Hematopoietic multipotent progenitor cell treated with erythropoietin and hydrocortisone succinate and interleukin-3 and kit ligand, for 6 days (in vitro differentiated cells): Measurements from ENCODE around the gene MICALL2.
"Not testable (repeated sequence)": the region's sequence is repeated elsewhere in the genome, so short reads cannot be mapped to it uniquely, and the experiment has no call there.

Source experiments
- DNase-seq: peaks from one replicate; pipeline ENCODE4 v3.0.0-alpha.2; 2015

Gene MICALL2

GRCh38 chr7:1447112-1447511 lies 12.2 kb downstream of the MICALL2 start:
- no peak for DNase-seq

- DNase-seq: no peak
Measured at GRCh38 chr7:1446620-1447032, 12.6 kb downstream of the MICALL2 start.

DNA sequence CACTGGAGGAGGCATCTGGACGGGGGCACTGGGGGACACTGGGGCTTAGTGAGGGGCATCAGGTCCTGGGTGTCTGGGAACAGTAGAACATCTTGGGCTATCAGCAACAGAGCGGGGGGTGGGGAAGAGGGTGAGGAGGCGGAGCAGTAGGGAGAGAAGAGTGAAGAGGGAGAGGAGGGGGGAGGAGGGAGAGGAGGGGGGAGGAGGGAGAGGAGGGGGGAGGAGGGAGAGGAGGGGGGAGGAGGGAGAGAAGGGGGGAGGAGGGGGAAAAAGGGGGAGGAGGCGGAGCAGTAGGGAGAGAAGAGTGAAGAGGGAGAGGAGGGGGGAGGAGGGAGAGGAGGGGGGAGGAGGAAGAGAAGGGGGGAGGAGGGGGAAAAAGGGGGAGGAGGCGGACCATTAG lies 13.2 kb downstream of the MICALL2 start:
- peak; percentile 46 for DNase-seq

- DNase-seq: no peak
Measured at GRCh38 chr7:1445341-1445740, 13.9 kb downstream of the MICALL2 start.

DNA sequence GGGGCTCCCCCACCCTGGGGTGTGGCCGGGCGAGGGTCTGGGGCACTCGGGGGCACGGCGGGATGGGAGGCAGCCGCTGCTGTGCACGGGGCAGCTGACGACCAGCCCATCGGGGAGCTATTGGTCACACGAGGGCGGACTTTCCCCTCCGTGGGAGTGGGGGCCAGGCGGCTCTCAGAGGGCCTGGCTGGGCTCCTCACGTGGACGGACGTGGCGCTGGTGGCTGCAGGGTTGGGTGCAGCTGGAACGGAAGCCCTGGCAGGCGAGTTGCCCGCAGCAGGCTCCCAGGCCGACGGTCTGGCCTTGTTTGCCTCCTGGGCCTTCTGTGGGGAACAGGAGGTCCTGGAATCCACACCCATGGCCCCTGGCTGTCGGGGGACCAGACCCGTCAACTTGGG lies 14.3 kb downstream of the MICALL2 start:
- no peak for DNase-seq

- no peak for DNase-seq
Measured at GRCh38 chr7:1444214-1444924, 14.9 kb downstream of the MICALL2 start.

DNA sequence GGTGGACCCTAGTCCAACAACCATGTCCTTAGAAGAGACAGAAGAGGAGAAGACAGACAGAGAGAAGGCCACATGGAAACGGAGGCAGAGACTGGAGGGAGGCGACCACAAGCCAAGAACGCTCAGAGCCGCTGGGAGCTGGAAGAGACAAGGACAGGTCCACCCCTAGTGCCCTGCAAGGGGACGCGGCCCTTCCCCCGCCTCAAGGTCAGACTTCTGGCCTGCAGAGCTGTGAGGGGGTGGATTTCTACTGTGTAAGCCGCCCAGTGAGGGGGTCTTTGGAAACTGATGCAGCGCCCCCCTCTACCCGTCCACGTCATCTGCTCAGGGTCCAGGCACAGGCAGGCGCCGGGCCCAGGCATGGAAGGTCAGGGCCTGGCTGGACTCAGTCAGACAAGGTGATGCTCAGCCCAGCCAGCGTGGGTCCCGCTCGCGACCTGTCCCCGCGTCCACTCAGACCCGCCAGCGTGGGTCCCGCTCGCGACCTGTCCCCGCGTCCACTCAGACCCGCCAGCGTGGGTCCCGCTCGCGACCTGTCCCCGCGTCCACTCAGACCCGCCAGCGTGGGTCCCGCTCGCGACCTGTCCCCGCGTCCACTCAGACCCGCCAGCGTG lies 15.6 kb downstream of the MICALL2 start:
- DNase-seq: not testable (repeated sequence)

GRCh38 chr7:1442355-1443124 lies 16.7 kb downstream of the MICALL2 start:
- no peak for DNase-seq

DNA sequence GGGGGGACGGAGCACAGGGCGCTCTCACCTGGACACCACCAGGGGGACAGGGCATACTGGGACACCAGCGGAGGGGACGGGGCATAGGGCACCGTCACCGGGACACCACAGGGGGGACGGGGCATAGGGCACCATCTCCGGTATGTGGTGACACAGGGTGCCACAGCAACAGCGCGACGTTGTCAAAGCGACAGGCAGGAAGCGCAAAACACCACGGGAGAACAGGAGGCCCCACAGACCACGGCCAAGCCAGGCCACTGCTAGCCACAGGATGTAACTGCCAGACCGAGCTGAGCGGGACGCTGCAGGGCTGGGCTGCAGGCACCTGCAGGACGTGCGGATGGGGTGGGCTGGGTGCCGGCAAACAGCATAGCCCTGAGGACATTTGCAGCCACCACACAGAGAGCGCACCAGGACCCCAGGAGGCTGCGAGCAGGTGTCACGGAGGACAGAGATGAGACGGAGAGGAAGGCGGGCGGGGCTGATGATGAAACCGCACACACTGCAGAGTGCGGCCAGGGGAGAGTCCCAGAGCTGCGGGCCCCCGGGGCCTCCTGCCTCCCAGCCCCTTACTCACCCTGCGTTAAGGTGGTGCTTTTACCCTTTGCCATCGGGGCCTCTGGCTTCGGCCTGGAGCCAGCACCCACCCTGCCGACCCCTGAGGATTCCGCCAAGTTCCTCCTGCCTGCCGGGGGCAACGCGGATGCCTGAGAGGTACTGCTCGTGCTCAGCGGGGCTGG lies 17.5 kb downstream of the MICALL2 start:
- DNase-seq: no peak

GRCh38 chr7:1440620-1441019 lies 18.6 kb downstream of the MICALL2 start:
- DNase-seq: no peak

- no peak for DNase-seq
Measured at GRCh38 chr7:1439373-1440363, 19.6 kb downstream of the MICALL2 start.

DNA sequence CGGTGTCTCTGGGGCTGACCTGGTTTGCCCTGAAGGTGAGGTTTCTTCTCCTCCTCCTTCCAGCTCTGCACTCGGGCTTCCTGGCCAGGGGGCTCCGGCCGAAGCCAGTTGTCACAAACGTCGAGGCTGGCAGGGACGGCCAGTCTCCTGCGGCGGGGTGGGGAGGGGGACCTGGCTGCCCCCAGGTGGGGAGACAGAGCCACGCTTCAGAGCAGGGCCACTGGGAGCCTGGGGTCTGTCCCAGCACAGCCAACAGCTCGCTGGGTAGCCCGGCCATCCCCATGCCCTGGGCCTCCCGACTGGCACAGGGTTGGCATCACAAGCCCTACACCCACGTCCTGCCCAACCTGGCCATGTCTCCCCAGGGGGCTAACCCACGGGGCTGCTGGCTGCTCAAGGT lies 20.4 kb downstream of the MICALL2 start:
- no peak for DNase-seq

DNA sequence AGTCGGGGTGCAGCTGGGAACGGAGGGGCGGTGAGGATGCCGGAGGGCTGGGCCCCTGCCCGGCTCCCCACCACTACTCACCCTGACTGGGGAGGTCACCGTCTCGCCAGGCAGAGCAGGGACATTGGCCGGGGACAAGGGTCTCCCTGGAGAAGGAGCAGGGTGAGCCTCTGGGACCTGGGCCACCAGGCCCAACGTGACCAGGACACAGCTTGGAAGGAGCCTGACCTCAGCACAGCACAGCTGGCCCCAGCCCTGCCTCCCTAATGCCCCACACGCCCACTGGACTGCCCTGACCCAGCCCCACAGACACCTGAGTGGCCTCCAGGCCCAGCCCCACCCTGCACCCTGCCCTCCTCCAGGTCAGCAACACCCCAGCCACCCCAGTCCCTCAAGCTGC lies 21.1 kb downstream of the MICALL2 start:
- DNase-seq: no peak

GRCh38 chr7:1437155-1437880 lies 22.0 kb downstream of the MICALL2 start:
- DNase-seq: no peak

DNA sequence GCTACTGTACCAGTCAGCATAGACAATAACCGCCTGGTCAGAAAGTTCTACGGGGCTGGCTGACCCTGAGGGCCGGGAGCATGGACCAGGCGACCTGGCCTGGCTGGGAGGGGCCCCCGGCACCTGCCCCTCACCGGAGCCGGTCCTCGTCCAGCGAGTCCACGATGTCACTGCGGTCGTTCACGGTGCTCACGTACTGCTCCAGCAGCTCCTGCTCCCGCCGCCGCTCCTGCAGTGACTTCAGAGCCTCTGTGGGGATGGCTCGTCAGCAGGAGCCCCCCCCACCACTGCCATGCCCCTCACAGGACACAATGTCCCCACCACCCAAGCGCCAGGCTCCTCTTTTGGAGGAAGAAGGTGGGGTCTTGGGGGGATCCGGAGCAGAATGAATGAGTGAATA lies 22.7 kb downstream of the MICALL2 start:
- no peak for DNase-seq

- no peak for DNase-seq
Measured at GRCh38 chr7:1434891-1435670, 24.2 kb downstream of the MICALL2 start.

- no peak for DNase-seq
Measured at GRCh38 chr7:1434165-1434718, 25.0 kb downstream of the MICALL2 start.

- no peak for DNase-seq
Measured at GRCh38 chr7:1433128-1433920, 25.9 kb downstream of the MICALL2 start.

DNA sequence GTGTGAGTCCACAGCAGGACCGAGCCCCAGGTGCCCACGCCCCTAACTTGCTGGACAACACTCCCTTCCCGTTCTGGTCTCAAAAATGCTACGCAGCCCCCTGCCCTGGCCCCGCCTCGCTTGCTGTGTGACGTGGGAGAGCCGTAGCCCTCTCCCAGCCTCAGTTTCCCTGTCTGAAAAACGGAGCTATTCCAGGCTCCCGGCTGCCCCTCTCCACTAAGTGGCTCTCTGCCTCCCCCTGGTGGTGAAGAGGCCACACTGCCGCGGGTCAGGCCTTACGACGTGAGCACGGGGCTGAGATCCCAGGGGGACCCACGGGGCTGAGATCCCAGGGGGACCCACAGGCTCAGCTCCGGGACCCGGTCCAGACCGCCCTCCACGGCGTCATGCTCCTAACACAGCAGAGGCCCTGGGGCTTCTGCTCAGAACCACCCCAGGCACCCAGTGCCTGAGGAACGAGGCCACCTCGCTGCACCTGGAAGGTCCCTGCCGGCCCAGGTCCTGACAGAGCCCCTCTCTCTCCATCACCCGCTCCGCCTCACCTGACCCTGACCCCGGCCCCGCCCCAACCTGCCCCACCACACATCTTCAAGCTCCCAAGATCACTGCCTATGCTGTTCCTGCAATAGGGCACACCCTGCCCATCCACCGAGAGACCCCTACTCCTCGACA lies 26.7 kb downstream of the MICALL2 start:
- peak; percentile 78 for DNase-seq
